ENCODE data around the gene KLHDC7A. TPM values are rescaled to one million over a fixed set of nuclear protein-coding genes. Genes with fewer than 3 reads are reported as not detected.

The KLHDC7A gene
- polyA plus RNA-seq, 1 donor from 2014 or later = 0.04 TPM

- no peak overlapping the region for H3K9ac ChIP-seq (ENCODE audit: low read length)
- H4K20me1 ChIP-seq (ENCODE audit: insufficient read depth) = no peaks in the 10 kb centered on the region
- no peaks in the 10 kb centered on the region for H3K79me2 ChIP-seq (replicated peaks; ENCODE audit: insufficient read depth, low read length)
- H3K27me3 ChIP-seq (ENCODE audit: insufficient read depth, low read depth, low read length) = no peaks in the 10 kb centered on the region
- no peak overlapping the region for H3K4me2 ChIP-seq (ENCODE audit: low read length)
- no peaks in the 10 kb centered on the region for H3K9me2 ChIP-seq (ENCODE audit: insufficient read depth, low read length)
- no peak for TF ChIP-seq EP300 (conservative IDR thresholded peaks at IDR 0.05; ENCODE audit: poor library complexity, severe bottlenecking)
- no peak for TF ChIP-seq EZH2 (IDR thresholded peaks at IDR 0.05; ENCODE audit: borderline replicate concordance, insufficient read depth, low read length, poor library complexity, severe bottlenecking)
- no peak for TF ChIP-seq RAD21 (conservative IDR thresholded peaks at IDR 0.05)
- no peak for TF ChIP-seq TAF1 (IDR thresholded peaks at IDR 0.05; ENCODE audit: low read depth)
- TF ChIP-seq POLR2AphosphoS5 (IDR thresholded peaks at IDR 0.05) = no peak
- no peak for TF ChIP-seq MXI1 (conservative IDR thresholded peaks at IDR 0.05; ENCODE audit: poor library complexity, severe bottlenecking)
- TF ChIP-seq, protein P1, sequence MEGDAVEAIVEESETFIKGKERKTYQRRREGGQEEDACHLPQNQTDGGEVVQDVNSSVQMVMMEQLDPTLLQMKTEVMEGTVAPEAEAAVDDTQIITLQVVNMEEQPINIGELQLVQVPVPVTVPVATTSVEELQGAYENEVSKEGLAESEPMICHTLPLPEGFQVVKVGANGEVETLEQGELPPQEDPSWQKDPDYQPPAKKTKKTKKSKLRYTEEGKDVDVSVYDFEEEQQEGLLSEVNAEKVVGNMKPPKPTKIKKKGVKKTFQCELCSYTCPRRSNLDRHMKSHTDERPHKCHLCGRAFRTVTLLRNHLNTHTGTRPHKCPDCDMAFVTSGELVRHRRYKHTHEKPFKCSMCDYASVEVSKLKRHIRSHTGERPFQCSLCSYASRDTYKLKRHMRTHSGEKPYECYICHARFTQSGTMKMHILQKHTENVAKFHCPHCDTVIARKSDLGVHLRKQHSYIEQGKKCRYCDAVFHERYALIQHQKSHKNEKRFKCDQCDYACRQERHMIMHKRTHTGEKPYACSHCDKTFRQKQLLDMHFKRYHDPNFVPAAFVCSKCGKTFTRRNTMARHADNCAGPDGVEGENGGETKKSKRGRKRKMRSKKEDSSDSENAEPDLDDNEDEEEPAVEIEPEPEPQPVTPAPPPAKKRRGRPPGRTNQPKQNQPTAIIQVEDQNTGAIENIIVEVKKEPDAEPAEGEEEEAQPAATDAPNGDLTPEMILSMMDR (IDR thresholded peaks at IDR 0.05; ENCODE audit: poor library complexity, severe bottlenecking) = no peak
- H3K27ac ChIP-seq (ENCODE audit: low read length) = no peak overlapping the region
- no peaks in the 10 kb centered on the region for H3K36me3 ChIP-seq (ENCODE audit: insufficient read depth, low read length)
- no peaks in the 10 kb centered on the region for H3F3A ChIP-seq (ENCODE audit: insufficient read depth, low read length, poor library complexity, severe bottlenecking)
- no peak overlapping the region for H2AFZ ChIP-seq (ENCODE audit: low read depth, low read length)
- no peaks in the 10 kb centered on the region for H3K9me3 ChIP-seq (ENCODE audit: low read length)
- no peak overlapping the region for H3K4me3 ChIP-seq (ENCODE audit: low read length)
Measured at GRCh38 chr1:18481190-18481920, 625 bp downstream of the KLHDC7A start.

GRCh38 chr1:18481921-18482701 is 1.4 kb downstream of the KLHDC7A start:
- Histone ChIP-seq H3K4me2 (ENCODE audit: low read length) (no peak overlapping the region), H3K27me3 (ENCODE audit: insufficient read depth, low read depth, low read length) (no peaks in the 10 kb centered on the region), H3F3A (ENCODE audit: insufficient read depth, low read length, poor library complexity, severe bottlenecking) (no peaks in the 10 kb centered on the region), H3K36me3 (ENCODE audit: insufficient read depth, low read length) (no peaks in the 10 kb centered on the region), H3K9ac (ENCODE audit: low read length) (no peak overlapping the region), H3K9me2 (ENCODE audit: insufficient read depth, low read length) (no peaks in the 10 kb centered on the region), H3K9me3 (ENCODE audit: low read length) (no peaks in the 10 kb centered on the region), H2AFZ (ENCODE audit: low read depth, low read length) (no peak overlapping the region), H3K4me3 (ENCODE audit: low read length) (no peak overlapping the region), H4K20me1 (ENCODE audit: insufficient read depth) (no peaks in the 10 kb centered on the region), H3K27ac (ENCODE audit: low read length) (no peak overlapping the region), H3K79me2 (replicated peaks; ENCODE audit: insufficient read depth, low read length) (no peaks in the 10 kb centered on the region)
- TF ChIP-seq, protein P2, sequence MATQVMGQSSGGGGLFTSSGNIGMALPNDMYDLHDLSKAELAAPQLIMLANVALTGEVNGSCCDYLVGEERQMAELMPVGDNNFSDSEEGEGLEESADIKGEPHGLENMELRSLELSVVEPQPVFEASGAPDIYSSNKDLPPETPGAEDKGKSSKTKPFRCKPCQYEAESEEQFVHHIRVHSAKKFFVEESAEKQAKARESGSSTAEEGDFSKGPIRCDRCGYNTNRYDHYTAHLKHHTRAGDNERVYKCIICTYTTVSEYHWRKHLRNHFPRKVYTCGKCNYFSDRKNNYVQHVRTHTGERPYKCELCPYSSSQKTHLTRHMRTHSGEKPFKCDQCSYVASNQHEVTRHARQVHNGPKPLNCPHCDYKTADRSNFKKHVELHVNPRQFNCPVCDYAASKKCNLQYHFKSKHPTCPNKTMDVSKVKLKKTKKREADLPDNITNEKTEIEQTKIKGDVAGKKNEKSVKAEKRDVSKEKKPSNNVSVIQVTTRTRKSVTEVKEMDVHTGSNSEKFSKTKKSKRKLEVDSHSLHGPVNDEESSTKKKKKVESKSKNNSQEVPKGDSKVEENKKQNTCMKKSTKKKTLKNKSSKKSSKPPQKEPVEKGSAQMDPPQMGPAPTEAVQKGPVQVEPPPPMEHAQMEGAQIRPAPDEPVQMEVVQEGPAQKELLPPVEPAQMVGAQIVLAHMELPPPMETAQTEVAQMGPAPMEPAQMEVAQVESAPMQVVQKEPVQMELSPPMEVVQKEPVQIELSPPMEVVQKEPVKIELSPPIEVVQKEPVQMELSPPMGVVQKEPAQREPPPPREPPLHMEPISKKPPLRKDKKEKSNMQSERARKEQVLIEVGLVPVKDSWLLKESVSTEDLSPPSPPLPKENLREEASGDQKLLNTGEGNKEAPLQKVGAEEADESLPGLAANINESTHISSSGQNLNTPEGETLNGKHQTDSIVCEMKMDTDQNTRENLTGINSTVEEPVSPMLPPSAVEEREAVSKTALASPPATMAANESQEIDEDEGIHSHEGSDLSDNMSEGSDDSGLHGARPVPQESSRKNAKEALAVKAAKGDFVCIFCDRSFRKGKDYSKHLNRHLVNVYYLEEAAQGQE (IDR thresholded peaks at IDR 0.05; ENCODE audit: borderline replicate concordance) = no peak
- TF ChIP-seq EP300 (conservative IDR thresholded peaks at IDR 0.05; ENCODE audit: poor library complexity, severe bottlenecking) (no peak), MXI1 (conservative IDR thresholded peaks at IDR 0.05; ENCODE audit: poor library complexity, severe bottlenecking) (no peak), TAF1 (IDR thresholded peaks at IDR 0.05; ENCODE audit: low read depth) (no peak), EZH2 (IDR thresholded peaks at IDR 0.05; ENCODE audit: borderline replicate concordance, insufficient read depth, low read length, poor library complexity, severe bottlenecking) (no peak), POLR2AphosphoS5 (IDR thresholded peaks at IDR 0.05) (no peak), SMC3 (conservative IDR thresholded peaks at IDR 0.05; ENCODE audit: poor library complexity) (no peak), RAD21 (conservative IDR thresholded peaks at IDR 0.05) (no peak)
- TF ChIP-seq, protein P1 (IDR thresholded peaks at IDR 0.05; ENCODE audit: poor library complexity, severe bottlenecking) = no peak
